Measurements from ENCODE around the gene KRTAP5-1. TPM values are rescaled to one million over a fixed set of nuclear protein-coding genes. Genes with fewer than 3 reads are reported as not detected.
A peak's percentile ranks its signal among the peaks of the same experiment; 100 is the strongest.
"Not testable (repeated sequence)": the region's sequence is repeated elsewhere in the genome, so short reads cannot be mapped to it uniquely, and the experiment has no call there.

KRTAP5-1 gene
- total RNA-seq, 2 donors from 2014 or later, result not detected

- Histone ChIP-seq H3K9ac (ENCODE audit: extremely low read depth, low read length, poor library complexity, severe bottlenecking) (no peak overlapping the region), H3K4me3 (ENCODE audit: low read length) (no peak overlapping the region), H3K4me1 (ENCODE audit: control insufficient read depth, insufficient read depth, low read length) (no peaks in the 10 kb centered on the region), H3K36me3 (ENCODE audit: control insufficient read depth, insufficient read depth, low read length) (no peaks in the 10 kb centered on the region), H3K27me3 (ENCODE audit: control insufficient read depth, insufficient read depth, low read length, poor library complexity, severe bottlenecking) (no peaks in the 10 kb centered on the region), H3K9me3 (ENCODE audit: control insufficient read depth, low read length) (no peaks in the 10 kb centered on the region), H3K27ac (ENCODE audit: low read depth, low read length) (no peak overlapping the region)
- whole genome bisulfite sequencing, 2 experiments (ENCODE audit: insufficient coverage in 1 of 2, insufficient read length in 1 of 2), result 90 to 98% methylated on average over 6 to 10 of the region's 10 CpGs
- Mint-ChIP-seq H3K9me3 (peaks cover 14% of the 10 kb centered on the region), H3K4me3 (no peak overlapping the region), H3K27ac (no peak overlapping the region), H3K36me3 (ENCODE audit: low read depth) (peaks cover 2% of the 10 kb centered on the region), H3K4me1 (peaks cover 9% of the 10 kb centered on the region), H3K27me3 (ENCODE audit: insufficient read depth) (peaks cover 43% of the 10 kb centered on the region)
- DNase-seq, result no peak
- no peak for TF ChIP-seq CTCF (conservative IDR thresholded peaks at IDR 0.05)
Observed at GRCh38 chr11:1597331-1597993, 12.4 kb upstream of the KRTAP5-1 start.

GRCh38 chr11:1596576-1597121 is 11.6 kb upstream of the KRTAP5-1 start:
- not testable (repeated sequence) for H3K9ac ChIP-seq (ENCODE audit: extremely low read depth, low read length, poor library complexity, severe bottlenecking); H3K9me3 ChIP-seq (ENCODE audit: control insufficient read depth, low read length); H3K36me3 ChIP-seq (ENCODE audit: control insufficient read depth, insufficient read depth, low read length); H3K27ac Mint-ChIP-seq; H3K4me1 ChIP-seq (ENCODE audit: control insufficient read depth, insufficient read depth, low read length); H3K27me3 ChIP-seq (ENCODE audit: control insufficient read depth, insufficient read depth, low read length, poor library complexity, severe bottlenecking); H3K4me3 Mint-ChIP-seq; H3K9me3 Mint-ChIP-seq; H3K4me3 ChIP-seq (ENCODE audit: low read length); H3K36me3 Mint-ChIP-seq (ENCODE audit: low read depth); H3K4me1 Mint-ChIP-seq; H3K27ac ChIP-seq (ENCODE audit: low read depth, low read length)
- WGBS, 2 experiments (ENCODE audit: insufficient coverage in 1 of 2, insufficient read length in 1 of 2), result 68 to 88% methylated on average over 10 to 19 of the region's 19 CpGs
- DNase-seq, result peak; percentile 64
- peaks cover 44% of the 10 kb centered on the region for H3K27me3 Mint-ChIP-seq (ENCODE audit: insufficient read depth)

GRCh38 chr11:1595994-1596575 is 11.0 kb upstream of the KRTAP5-1 start:
- not testable (repeated sequence) for H3K4me1 ChIP-seq (ENCODE audit: control insufficient read depth, insufficient read depth, low read length); H3K27me3 ChIP-seq (ENCODE audit: control insufficient read depth, insufficient read depth, low read length, poor library complexity, severe bottlenecking); H3K36me3 ChIP-seq (ENCODE audit: control insufficient read depth, insufficient read depth, low read length); DNase-seq; H3K4me3 Mint-ChIP-seq; H3K9me3 ChIP-seq (ENCODE audit: control insufficient read depth, low read length); H3K4me3 ChIP-seq (ENCODE audit: low read length); H3K27ac ChIP-seq (ENCODE audit: low read depth, low read length); H3K4me1 Mint-ChIP-seq; H3K36me3 Mint-ChIP-seq (ENCODE audit: low read depth); H3K27ac Mint-ChIP-seq; H3K9ac ChIP-seq (ENCODE audit: extremely low read depth, low read length, poor library complexity, severe bottlenecking); H3K9me3 Mint-ChIP-seq
- WGBS, 2 experiments (ENCODE audit: insufficient coverage in 1 of 2, insufficient read length in 1 of 2), result 57 to 80% methylated on average over 9 to 11 of the region's 11 CpGs
- peaks cover 39% of the 10 kb centered on the region for H3K27me3 Mint-ChIP-seq (ENCODE audit: insufficient read depth)

- Histone ChIP-seq H3K27ac (ENCODE audit: low read depth, low read length) (no peak overlapping the region), H3K4me1 (ENCODE audit: control insufficient read depth, insufficient read depth, low read length) (no peaks in the 10 kb centered on the region), H3K9me3 (ENCODE audit: control insufficient read depth, low read length) (no peaks in the 10 kb centered on the region), H3K4me3 (ENCODE audit: low read length) (no peak overlapping the region), H3K36me3 (ENCODE audit: control insufficient read depth, insufficient read depth, low read length) (no peaks in the 10 kb centered on the region), H3K9ac (ENCODE audit: extremely low read depth, low read length, poor library complexity, severe bottlenecking) (no peak overlapping the region), H3K27me3 (ENCODE audit: control insufficient read depth, insufficient read depth, low read length, poor library complexity, severe bottlenecking) (no peaks in the 10 kb centered on the region)
- Mint-ChIP-seq H3K36me3 (ENCODE audit: low read depth) (no peaks in the 10 kb centered on the region), H3K4me3 (no peak overlapping the region), H3K9me3 (no peaks in the 10 kb centered on the region), H3K4me1 (peaks cover 9% of the 10 kb centered on the region), H3K27ac (no peak overlapping the region), H3K27me3 (ENCODE audit: insufficient read depth) (peaks cover 35% of the 10 kb centered on the region)
- no peak for TF ChIP-seq CTCF (conservative IDR thresholded peaks at IDR 0.05)
- no peak for DNase-seq
- WGBS, 2 experiments (ENCODE audit: insufficient coverage in 1 of 2, insufficient read length in 1 of 2), result 82 to 93% methylated on average over 5 to 9 of the region's 9 CpGs
Observed at GRCh38 chr11:1592628-1593027, 7.5 kb upstream of the KRTAP5-1 start.

Measured in endodermal cell (in vitro differentiated cells).